H1 (cell line): ENCODE data around the gene TATDN2. TPM values are rescaled to one million over a fixed set of nuclear protein-coding genes. Genes with fewer than 3 reads are reported as not detected.

ENCODE experiments used
- ASH2L ChIP-seq: fragments of 200-600, 300-600 bp; sonication (generic); IDR thresholded peaks from one replicate; pipeline ENCODE4 v1.7.1; 2017; ENCODE audit warnings: low read length
- CHD2 ChIP-seq: IDR thresholded peaks from 2 replicates; pipeline ENCODE4 v1.6.1; 2012; ENCODE audit warnings: low read length, improper control_type of control experiment
- CTBP2 ChIP-seq: IDR thresholded peaks from 2 replicates; pipeline ENCODE4 v1.7.0; 2011; ENCODE audit warnings: borderline replicate concordance, mild to moderate bottlenecking, moderate library complexity, mixed read lengths, low read length; ENCODE audit not compliant: insufficient read depth, insufficient read length
- KDM4A ChIP-seq: IDR thresholded peaks from one replicate; pipeline ENCODE4 v1.7.1; 2012; ENCODE audit warnings: low read depth, mild to moderate bottlenecking, moderate library complexity, low read length, inconsistent platforms; ENCODE audit not compliant: severe bottlenecking
- RNF2 ChIP-seq: fragments of 200-900, 300-1000 bp; sonication (generic); IDR thresholded peaks from 2 replicates; pipeline ENCODE4 v1.7.1; 2016; ENCODE audit warnings: borderline replicate concordance, low read depth, mild to moderate bottlenecking, antibody characterized with exemption, low read length; ENCODE audit not compliant: poor library complexity, severe bottlenecking; ENCODE audit errors: missing control alignments
- SRF ChIP-seq: IDR thresholded peaks from 2 replicates; pipeline ENCODE4 v1.6.1; 2011; ENCODE audit warnings: mild to moderate bottlenecking, low read depth, low read length, moderate library complexity
- ZNF274 ChIP-seq: IDR thresholded peaks from 2 replicates; pipeline ENCODE4 v1.7.0; 2012; ENCODE audit warnings: low read length, borderline replicate concordance; ENCODE audit errors: extremely low read depth
- polyA plus RNA-seq, 7 experiments: library from polyadenylated mRNA; depleted of rRNA in 3 of 7; stranded (reverse) in 5 of 7; unstranded in 2 of 7; fragments of >200 nt in 5 of 7; fragments of 200-250 nt in 2 of 7; gene quantifications; 1 replicate in 5 of 7; 2 replicates in 1 of 7; 4 replicates in 1 of 7; pipeline versions ENCODE4 v1.2.1 to v1.2.3, GENCODE V29; 2011 to 2013; ENCODE audit warnings: missing spikeins in 2 of 7, mixed read lengths in 2 of 7
- total RNA-seq: library from RNA; stranded (reverse); fragmentation: NEBNext Ultra II Directional; extraction: Animal tissue kit (Norgen Biotek cat#: 25700); gene quantifications from 2 replicates; pipeline ENCODE4 v1.2.1, GENCODE V29; 2021

The TATDN2 gene
- total and polyA plus RNA-seq, 2 of the 8 experiments (the other 6 are each of a cell fraction or from before 2014, with no cell fraction given) = 12.1 to 34.8 TPM

DNA sequence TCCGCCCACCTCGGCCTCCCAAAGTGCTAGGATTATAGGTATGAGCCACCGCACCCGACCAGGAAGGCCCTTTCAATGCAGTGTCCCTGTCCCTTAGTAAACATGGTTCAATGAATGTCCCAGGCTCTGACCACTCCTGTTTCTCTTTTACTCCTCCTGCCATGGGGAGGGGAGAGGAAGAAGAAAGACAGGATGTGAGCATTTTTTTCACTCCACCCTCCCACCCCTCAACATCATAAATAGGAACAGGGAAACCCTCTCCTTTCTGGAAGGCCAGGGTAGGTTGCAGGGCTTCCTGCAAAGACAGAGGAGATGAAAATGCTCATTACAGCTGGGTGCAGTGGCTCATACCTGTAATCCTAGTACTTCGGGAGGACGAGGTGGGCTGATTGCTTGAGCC lies 7.5 kb upstream of the TATDN2 start (continued):
- no peak for TF ChIP-seq CTBP2
- TF ChIP-seq ZNF274 = no peak
- no peak for TF ChIP-seq ASH2L
- TF ChIP-seq SRF = no peak
- TF ChIP-seq CHD2 = no peak
- TF ChIP-seq KDM4A = no peak
- TF ChIP-seq RNF2 = no peak
